Measurements from ENCODE around the gene POTEE. TPM values are rescaled to one million over a fixed set of nuclear protein-coding genes. Genes with fewer than 3 reads are reported as not detected.
"Not testable (repeated sequence)": the region's sequence is repeated elsewhere in the genome, so short reads cannot be mapped to it uniquely, and the experiment has no call there.

POTEE gene
- total RNA-seq, 1 experiment from 2014 or later: 2.1 TPM

DNA sequence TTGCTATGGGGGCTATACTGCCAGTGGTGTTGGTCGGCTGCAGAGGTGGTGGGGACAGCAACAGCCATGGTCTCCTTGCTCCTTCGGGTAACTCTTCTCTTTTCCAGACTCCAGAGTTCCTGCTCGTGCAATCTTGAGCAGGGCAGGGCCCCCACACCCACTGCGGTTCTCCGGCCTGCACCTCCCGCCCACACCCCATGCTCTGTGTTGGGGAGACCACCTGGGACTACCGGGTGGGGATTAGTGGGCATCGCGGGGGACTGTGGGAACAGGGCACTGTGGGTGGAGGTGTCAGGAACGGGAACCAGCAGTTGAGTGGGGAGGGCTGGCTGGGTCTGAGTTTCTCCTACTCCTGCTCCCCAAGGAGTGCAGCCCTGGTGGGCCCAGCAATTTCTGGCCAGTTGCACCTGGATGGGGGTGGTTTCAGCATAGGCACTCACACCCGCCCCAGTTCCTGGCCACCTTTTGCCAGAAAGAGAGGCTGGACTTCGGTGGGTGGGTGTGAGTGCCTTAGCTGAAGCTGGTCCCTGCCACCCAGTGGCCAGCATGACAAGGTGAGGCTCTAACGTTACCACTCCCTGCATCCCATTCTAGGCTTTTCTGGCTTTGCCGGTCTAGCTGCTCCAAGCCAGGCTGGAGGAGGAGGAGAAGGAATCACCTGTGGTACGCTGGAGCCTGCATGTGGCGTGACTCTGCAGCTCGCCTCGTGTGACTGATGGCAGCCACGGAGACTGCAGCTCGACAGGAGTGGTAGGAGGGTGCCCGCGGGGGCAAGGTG lies 1.3 kb downstream of the POTEE start:
- H3K9me3 Mint-ChIP-seq; H3K27ac Mint-ChIP-seq; H3K27me3 Mint-ChIP-seq (ENCODE audit: low read depth); POLR2A ChIA-PET; CTCF ChIA-PET; H3K36me3 Mint-ChIP-seq; DNase-seq (ENCODE audit: low spot score); H3K4me1 Mint-ChIP-seq; ATAC-seq; H3K4me3 Mint-ChIP-seq: not testable (repeated sequence)

DNA sequence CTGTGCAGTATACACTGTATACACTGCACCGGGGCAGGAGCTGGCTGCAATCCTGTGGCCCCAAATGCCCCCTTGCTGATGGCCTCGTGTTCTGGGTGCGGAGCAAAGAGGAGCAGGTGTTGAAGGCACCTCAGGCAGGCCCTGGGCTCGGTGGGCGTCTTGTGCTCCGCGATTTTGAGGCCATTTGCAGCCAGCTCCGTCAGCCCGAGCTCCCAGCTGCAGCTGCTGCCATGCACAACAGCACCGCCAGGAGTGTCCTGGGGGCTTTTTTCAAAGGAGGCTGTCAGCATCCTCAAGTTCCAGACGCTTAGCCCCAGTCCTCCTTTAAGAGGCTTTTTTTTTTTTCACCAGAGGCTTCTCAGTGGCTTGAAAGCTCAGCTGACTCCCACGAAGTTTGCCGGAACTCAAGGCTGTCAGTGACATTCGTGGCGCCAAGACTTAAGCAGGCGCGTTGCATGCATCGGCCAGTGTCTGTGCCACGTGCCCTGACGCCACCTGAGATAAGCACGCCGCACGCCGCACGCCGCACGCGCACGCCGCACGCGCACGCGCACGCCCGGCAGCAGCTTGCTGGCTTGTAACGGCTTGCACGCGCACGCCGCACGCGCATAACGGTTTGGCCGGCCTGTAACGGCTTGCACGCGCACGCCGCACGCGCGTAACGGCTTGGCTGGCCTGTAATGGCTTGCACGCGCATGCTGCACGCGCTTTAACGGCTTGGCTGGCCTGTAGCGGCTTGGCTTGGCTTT lies 8.1 kb downstream of the POTEE start:
- not testable (repeated sequence) for H3K4me3 Mint-ChIP-seq

DNA sequence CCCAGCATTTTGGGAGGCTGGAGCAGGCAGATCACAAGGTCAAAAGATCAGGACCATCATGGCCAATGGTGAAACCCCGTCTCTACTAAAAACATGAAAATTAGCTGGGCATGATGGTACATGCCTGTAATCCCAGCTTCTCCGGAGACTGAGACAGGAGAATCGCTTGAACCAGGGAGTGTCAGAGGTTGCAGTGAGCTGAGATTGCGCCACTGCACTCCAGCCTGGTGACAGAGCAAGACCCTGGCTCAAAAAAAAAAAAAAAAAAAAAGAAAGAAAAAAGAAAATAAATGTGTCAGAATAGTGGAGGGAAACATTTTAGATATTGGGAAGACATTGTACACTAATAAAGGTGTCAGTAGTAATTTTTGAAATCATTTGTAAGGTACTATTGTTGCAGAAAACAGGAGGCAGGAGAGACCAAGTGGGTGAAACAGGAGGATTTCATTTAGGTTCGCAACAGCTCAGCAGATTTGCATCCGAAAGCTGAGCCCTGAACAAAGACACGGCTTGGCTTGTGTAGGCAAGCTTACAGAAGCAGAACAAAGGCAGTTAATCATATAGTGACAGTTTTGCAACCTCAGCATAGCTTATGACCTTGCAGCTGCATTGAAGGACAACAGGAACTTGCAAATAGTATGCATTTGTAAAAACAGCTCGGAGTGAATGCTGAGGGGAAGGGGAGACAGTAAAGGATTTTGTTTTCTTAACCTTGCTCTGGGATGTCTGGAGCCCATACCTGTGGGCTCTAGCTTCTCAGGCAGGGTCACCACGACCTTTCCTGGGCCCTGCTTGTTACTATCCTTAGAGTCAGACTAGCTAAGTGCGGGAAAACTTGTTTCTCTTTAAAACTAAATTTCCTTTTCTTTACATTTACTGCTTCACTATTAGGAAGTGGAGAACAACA lies 26.5 kb downstream of the POTEE start:
- CTCF ChIA-PET: interaction anchor here (0.6 to 0.9 kb wide), 2 partner anchors 84 to 159 kb away, joined by 4 read pairs; no protein-coding TSS in a partner anchor
- ATAC-seq: peak; percentile 77
- H3K4me1 Mint-ChIP-seq; POLR2A ChIA-PET; H3K36me3 Mint-ChIP-seq; H3K27me3 Mint-ChIP-seq (ENCODE audit: low read depth); H3K9me3 Mint-ChIP-seq: not testable (repeated sequence)
- peak; percentile 35 for DNase-seq (ENCODE audit: low spot score)
- peak; percentile 91 for TF ChIP-seq ESRRA (CRISPR knock-in tag; IDR thresholded peaks at IDR 0.05; ENCODE audit: borderline replicate concordance)
- H3K4me3 Mint-ChIP-seq: peak overlapping the region; percentile 39; the same call in 1 of the 2 replicates
- peak overlapping the region; percentile 97 for H3K27ac Mint-ChIP-seq

More for the DNA sequence above, 8.1 kb downstream of the POTEE start:
- H3K9me3 Mint-ChIP-seq; H3K36me3 Mint-ChIP-seq; H3K27ac Mint-ChIP-seq; H3K4me1 Mint-ChIP-seq; POLR2A ChIA-PET; H3K27me3 Mint-ChIP-seq (ENCODE audit: low read depth); DNase-seq (ENCODE audit: low spot score); CTCF ChIA-PET: not testable (repeated sequence)
- peak; percentile 60 for ATAC-seq

Other genes starting within 250 kb of the POTEE start
- gene FAM168B, start 116.1 kb upstream of the POTEE start, total RNA-seq (2021): 63.9 to 74.9 TPM (median 68.7 TPM) in 3 replicates
- gene PLEKHB2, start 104.2 kb upstream of the POTEE start, total RNA-seq (2021): 62.1 to 65.6 TPM (median 63.1 TPM) in 3 replicates
- 0.09 to 0.22 TPM (median 0.14 TPM) in 3 replicates for gene RAB6D, start 154.6 kb downstream of the POTEE start, total RNA-seq (2021)

Measured in WTC11 (cell line).